ENCODE results near the gene PNLIPRP3.

Gene PNLIPRP3

DNA sequence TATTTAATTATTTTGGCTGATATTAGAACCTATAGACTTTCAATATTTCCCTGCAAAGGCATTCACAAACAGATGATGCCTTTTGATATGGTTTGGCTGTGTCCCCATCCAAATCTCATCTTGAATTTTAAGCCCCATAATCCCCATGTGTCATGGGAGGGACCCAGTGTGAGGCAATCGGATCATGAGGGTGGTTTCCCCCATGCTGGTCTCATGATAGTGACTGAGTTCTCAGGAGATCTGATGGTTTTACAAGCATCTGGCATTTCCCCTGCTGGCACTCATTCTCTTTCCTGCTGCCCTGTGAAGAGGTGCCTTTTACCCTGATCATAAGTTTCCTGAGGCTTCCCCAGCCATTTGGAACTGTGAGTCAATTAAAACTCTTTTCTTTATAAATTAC, 9.3 kb upstream of the PNLIPRP3 start:
- Mint-ChIP-seq H3K9me3 (no peaks in the 10 kb centered on the region), H3K27me3 (ENCODE audit: low read depth, poor library complexity) (peaks cover 2% of the 10 kb centered on the region), H3K4me1 (no peaks in the 10 kb centered on the region), H3K4me3 (no peak overlapping the region), H3K27ac (no peak overlapping the region), H3K36me3 (ENCODE audit: low read depth) (no peaks in the 10 kb centered on the region)
- TF ChIP-seq, protein P1, sequence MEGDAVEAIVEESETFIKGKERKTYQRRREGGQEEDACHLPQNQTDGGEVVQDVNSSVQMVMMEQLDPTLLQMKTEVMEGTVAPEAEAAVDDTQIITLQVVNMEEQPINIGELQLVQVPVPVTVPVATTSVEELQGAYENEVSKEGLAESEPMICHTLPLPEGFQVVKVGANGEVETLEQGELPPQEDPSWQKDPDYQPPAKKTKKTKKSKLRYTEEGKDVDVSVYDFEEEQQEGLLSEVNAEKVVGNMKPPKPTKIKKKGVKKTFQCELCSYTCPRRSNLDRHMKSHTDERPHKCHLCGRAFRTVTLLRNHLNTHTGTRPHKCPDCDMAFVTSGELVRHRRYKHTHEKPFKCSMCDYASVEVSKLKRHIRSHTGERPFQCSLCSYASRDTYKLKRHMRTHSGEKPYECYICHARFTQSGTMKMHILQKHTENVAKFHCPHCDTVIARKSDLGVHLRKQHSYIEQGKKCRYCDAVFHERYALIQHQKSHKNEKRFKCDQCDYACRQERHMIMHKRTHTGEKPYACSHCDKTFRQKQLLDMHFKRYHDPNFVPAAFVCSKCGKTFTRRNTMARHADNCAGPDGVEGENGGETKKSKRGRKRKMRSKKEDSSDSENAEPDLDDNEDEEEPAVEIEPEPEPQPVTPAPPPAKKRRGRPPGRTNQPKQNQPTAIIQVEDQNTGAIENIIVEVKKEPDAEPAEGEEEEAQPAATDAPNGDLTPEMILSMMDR (IDR thresholded peaks at IDR 0.05), result no peak
- no peak for DNase-seq

DNA sequence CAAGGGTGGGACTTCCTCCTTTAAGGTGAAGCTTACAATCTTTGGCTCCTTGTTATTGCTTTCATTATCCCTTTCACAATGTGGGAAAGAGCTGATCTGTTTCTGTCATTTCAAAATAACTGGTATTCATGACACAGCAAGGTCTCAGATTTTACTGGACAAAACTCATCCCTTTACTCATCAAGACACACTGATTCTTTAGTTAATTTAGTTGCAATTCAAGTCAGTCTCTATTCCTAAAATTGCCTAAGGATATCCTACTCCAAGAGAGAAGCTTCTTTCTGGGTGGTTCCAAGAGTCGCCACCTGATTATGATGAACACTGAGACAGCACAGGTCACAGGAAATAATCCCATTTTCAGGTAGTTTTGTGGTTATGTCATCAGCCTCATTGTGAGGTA, 5.8 kb upstream of the PNLIPRP3 start:
- Mint-ChIP-seq H3K27ac (no peak overlapping the region), H3K4me3 (no peak overlapping the region), H3K36me3 (ENCODE audit: low read depth) (no peaks in the 10 kb centered on the region), H3K4me1 (no peaks in the 10 kb centered on the region), H3K27me3 (ENCODE audit: low read depth, poor library complexity) (no peaks in the 10 kb centered on the region), H3K9me3 (no peaks in the 10 kb centered on the region)
- DNase-seq, result no peak
- TF ChIP-seq, protein P1 (IDR thresholded peaks at IDR 0.05), result no peak

DNA sequence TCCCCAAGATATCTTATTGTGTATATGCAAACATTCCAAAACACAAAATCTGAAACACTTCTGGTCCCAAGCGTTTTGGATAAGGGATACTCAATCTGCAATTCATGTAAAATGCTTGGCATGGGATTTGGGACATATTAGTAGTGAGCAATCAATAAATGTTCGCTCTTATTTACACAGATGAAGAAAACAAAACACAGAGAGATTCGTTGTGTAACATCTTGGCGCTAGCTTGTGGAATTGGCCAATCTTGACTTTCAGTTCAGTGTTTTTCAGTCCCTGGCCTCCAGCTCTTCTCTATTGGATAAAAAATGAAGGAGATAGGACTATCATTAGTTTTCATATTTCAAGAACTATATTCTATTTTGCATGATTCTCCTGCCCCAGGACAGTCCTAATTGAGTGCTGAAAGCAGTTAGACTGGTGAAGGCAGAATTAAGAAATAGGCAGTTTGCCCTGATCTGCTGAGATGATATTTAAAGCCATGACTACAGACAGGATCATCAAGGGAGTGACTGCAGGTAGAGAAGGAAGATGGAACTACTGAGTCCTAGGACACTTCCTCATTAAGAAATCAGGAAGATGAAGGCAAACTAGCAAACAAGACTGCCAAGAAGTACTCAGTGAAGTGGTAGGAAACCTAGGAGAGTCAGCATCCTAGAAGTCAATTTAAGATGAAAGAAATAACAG, 1.8 kb downstream of the PNLIPRP3 start:
- Mint-ChIP-seq H3K36me3 (ENCODE audit: low read depth) (no peaks in the 10 kb centered on the region), H3K27ac (no peak overlapping the region), H3K4me1 (no peaks in the 10 kb centered on the region), H3K9me3 (no peaks in the 10 kb centered on the region), H3K27me3 (ENCODE audit: low read depth, poor library complexity) (no peaks in the 10 kb centered on the region), H3K4me3 (no peak overlapping the region)
- TF ChIP-seq, protein P1 (IDR thresholded peaks at IDR 0.05), result no peak
- DNase-seq, result no peak

DNA sequence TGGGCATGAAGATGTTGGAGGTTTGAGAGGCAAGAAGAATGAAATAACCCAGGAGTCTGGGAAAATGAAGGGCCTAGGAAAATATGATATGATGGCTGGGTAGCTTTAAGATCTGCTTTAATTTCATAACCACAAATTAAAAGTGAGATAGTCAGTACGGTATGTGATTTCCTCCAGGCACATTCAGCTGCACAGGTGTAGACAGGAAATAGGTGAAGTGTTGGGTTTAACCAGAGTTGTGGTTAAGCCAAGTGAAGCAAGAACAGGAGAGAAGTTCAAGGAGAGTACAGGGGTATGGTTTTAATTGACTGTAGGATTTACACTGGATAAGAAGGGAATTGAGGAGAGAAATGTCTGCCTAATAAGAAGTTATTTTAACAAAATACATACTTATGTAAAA, 2.6 kb downstream of the PNLIPRP3 start:
- no peaks in the 10 kb centered on the region for H3K36me3 Mint-ChIP-seq (ENCODE audit: low read depth)
- no peaks in the 10 kb centered on the region for H3K9me3 Mint-ChIP-seq
- no peaks in the 10 kb centered on the region for H3K4me1 Mint-ChIP-seq
- DNase-seq, result no peak
- H3K27me3 Mint-ChIP-seq (ENCODE audit: low read depth, poor library complexity), result no peaks in the 10 kb centered on the region
- TF ChIP-seq, protein P1 (IDR thresholded peaks at IDR 0.05), result no peak
- H3K27ac Mint-ChIP-seq, result no peak overlapping the region
- no peak overlapping the region for H3K4me3 Mint-ChIP-seq

DNA sequence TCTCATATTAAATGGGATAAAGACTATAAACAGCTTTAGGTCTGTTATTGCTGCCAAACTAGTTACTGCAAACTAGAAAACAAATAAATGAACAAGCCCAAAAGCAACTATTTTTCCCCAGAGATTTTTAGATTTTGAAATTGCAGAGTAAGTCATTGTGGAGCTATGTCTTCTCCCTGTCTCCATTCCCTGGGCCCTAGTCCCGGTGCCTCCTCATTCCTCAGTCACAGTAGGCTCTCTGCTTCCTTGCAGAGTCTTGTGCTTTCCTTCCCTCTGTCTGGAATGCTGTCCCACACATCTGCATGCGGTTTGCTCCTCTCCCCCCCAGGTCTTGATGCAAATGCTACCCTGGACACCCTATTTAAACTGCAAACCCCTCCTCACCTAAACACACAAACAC, 4.0 kb downstream of the PNLIPRP3 start:
- no peaks in the 10 kb centered on the region for H3K9me3 Mint-ChIP-seq
- TF ChIP-seq, protein P1 (IDR thresholded peaks at IDR 0.05), result no peak
- H3K4me1 Mint-ChIP-seq, result no peaks in the 10 kb centered on the region
- H3K27me3 Mint-ChIP-seq (ENCODE audit: low read depth, poor library complexity), result no peaks in the 10 kb centered on the region
- no peak overlapping the region for H3K27ac Mint-ChIP-seq
- H3K4me3 Mint-ChIP-seq, result no peak overlapping the region
- H3K36me3 Mint-ChIP-seq (ENCODE audit: low read depth), result no peaks in the 10 kb centered on the region
- DNase-seq, result no peak

DNA sequence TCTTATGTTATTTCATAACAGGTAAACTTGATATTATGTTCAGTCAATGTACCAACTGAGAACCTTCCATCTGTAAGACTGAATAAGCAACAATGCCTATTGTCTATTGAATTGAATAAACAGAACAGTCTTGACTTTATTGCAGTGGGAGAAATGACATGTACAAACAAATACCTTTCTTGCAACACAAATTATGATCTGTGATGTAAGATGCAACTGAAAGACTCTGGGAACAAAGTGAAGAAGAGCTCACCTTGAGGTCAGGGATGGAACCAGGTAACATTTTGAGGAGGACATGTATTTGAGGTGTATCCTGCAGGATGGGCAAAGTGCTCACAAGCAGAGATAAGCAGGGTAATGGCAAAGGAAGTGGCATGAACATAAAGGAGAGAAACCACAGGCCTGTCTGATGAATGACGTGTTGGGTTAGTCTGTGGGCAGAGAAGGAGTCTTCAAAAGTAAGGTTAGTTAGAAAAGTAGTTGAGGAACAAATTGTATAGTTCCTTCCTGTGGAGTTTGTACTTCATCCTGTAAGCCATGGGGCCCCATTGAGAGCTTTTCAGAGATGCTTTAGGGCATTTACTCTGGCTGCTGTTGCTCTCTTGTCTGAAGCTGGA, 9.5 kb downstream of the PNLIPRP3 start:
- Mint-ChIP-seq H3K9me3 (no peaks in the 10 kb centered on the region), H3K27ac (no peak overlapping the region), H3K36me3 (ENCODE audit: low read depth) (no peaks in the 10 kb centered on the region), H3K27me3 (ENCODE audit: low read depth, poor library complexity) (peaks cover 5% of the 10 kb centered on the region), H3K4me3 (no peak overlapping the region), H3K4me1 (no peaks in the 10 kb centered on the region)
- no peak for DNase-seq
- TF ChIP-seq, protein P1 (IDR thresholded peaks at IDR 0.05), result no peak

Data from nephron progenitor cell (in vitro differentiated cells).